Fibroblast of the aortic adventitia (primary cell): ENCODE data around the gene CTSH. TPM values are rescaled to one million over a fixed set of nuclear protein-coding genes. Genes with fewer than 3 reads are reported as not detected.
A peak's percentile ranks its signal among the peaks of the same experiment; 100 is the strongest.

Experiments used
- DNase-seq: peaks from one replicate; pipeline ENCODE4 v3.0.0-alpha.2; 2010; ENCODE audit warnings: low read depth
- H3K4me3 ChIP-seq: 2 replicates; pipeline ENCODE4 v1.5.1; 2011; ENCODE audit warnings: low read depth, mild to moderate bottlenecking, control low read depth, low read length, moderate library complexity
- total RNA-seq: library from RNA; depleted of rRNA; stranded (reverse); fragments of >200 nt; gene quantifications from 2 replicates; pipeline ENCODE4 v1.2.3, GENCODE V29; 2012; ENCODE audit warnings: low replicate concordance
- TF ChIP-seq, protein P1 (sequence below): IDR thresholded peaks from 2 replicates; pipeline ENCODE4 v1.5.1; 2011; ENCODE audit warnings: mild to moderate bottlenecking, low read length, control low read depth, inconsistent platforms; ENCODE audit not compliant: insufficient read depth

CTSH gene
- total RNA-seq, 1 donor: 8.5 TPM

GRCh38 chr15:78921940-78922339 lies 22.9 kb downstream of the CTSH start:
- TF ChIP-seq, protein P1, sequence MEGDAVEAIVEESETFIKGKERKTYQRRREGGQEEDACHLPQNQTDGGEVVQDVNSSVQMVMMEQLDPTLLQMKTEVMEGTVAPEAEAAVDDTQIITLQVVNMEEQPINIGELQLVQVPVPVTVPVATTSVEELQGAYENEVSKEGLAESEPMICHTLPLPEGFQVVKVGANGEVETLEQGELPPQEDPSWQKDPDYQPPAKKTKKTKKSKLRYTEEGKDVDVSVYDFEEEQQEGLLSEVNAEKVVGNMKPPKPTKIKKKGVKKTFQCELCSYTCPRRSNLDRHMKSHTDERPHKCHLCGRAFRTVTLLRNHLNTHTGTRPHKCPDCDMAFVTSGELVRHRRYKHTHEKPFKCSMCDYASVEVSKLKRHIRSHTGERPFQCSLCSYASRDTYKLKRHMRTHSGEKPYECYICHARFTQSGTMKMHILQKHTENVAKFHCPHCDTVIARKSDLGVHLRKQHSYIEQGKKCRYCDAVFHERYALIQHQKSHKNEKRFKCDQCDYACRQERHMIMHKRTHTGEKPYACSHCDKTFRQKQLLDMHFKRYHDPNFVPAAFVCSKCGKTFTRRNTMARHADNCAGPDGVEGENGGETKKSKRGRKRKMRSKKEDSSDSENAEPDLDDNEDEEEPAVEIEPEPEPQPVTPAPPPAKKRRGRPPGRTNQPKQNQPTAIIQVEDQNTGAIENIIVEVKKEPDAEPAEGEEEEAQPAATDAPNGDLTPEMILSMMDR: no peak
- no peak overlapping the region for H3K4me3 ChIP-seq

GRCh38 chr15:78921517-78921916 lies 23.3 kb downstream of the CTSH start:
- TF ChIP-seq, protein P1: no peak
- DNase-seq: no peak
- H3K4me3 ChIP-seq: no peak overlapping the region

More at GRCh38 chr15:78921940-78922339, 22.9 kb downstream of the CTSH start:
- no peak for DNase-seq

GRCh38 chr15:78917888-78918287 lies 27.0 kb downstream of the CTSH start:
- TF ChIP-seq, protein P1: no peak
- no peak overlapping the region for H3K4me3 ChIP-seq
- no peak for DNase-seq

GRCh38 chr15:78916088-78916487 lies 28.8 kb downstream of the CTSH start:
- TF ChIP-seq, protein P1: no peak
- H3K4me3 ChIP-seq: no peak overlapping the region
- DNase-seq: no peak

- DNase-seq: peak; percentile 66
- no peak overlapping the region for H3K4me3 ChIP-seq
- TF ChIP-seq, protein P1: no peak
Measured at GRCh38 chr15:78915341-78916087, 29.3 kb downstream of the CTSH start.

DNA sequence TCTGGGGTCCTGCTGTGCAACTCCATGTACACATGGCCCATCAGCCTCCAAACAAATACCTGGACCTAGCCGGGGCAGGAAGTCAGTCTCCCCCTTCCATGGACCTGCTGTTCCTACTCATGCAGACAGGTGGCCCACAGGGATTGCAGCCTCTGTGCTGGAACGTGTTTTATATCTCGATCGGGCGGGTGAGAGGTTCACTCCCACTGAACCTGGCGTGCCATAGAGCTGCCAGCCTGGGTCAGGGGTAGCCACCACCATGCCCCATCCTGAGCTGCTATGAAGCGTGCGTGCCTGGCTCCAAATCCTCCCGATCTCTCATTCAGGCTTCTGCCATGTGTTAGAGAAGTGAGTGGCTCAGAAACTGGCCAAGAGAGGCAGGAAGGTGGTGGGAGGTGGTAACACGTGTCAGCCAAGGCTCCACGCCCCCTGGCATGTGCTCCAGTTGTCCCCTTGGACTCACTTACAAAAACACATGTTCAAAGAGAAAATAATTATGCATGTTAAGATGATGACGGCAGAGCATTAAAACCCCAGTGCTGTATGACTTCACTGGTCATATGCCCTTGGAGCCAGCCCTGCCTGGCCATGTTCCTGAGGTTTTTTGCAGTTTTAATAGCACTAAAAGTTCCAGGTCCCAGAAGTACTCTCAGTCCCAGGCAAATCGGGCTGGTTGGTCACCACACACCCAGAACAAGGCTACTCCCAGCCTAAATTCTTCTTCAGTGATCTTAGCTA lies 30.6 kb downstream of the CTSH start:
- DNase-seq: peak; percentile 71
- TF ChIP-seq, protein P1: peak; percentile 69

More for the DNA sequence above, 30.6 kb downstream of the CTSH start:
- no peak overlapping the region for H3K4me3 ChIP-seq
